GM10248 (cell line): Measurements from ENCODE around the gene LHPP.

Experiments used
- CTCF ChIA-PET: fragments of 300-600 bp; sonication (Branson Sonifier 250); formaldehyde crosslinking; extraction: SDS; loops from one replicate; lab custom pipeline; 2021; ENCODE audit warnings: antibody characterized with exemption; lab: Yijun Ruan, JAX
- POLR2A ChIA-PET: fragments of 350-650 bp; sonication (Branson Sonifier 250); formaldehyde crosslinking; extraction: SDS; loops from one replicate; lab custom pipeline; 2020; ENCODE audit warnings: antibody characterized with exemption; lab: Yijun Ruan, JAX
- DNase-seq: peaks from one replicate; pipeline ENCODE4 v3.0.0; 2012; ENCODE audit errors: extremely low spot score
- TF ChIP-seq, protein P1 (sequence below): IDR thresholded peaks from 2 replicates; pipeline ENCODE4 v1.5.1; 2012; ENCODE audit warnings: mild to moderate bottlenecking, low read depth; ENCODE audit errors: extremely low read depth, missing control alignments, control extremely low read depth

The LHPP gene

DNA sequence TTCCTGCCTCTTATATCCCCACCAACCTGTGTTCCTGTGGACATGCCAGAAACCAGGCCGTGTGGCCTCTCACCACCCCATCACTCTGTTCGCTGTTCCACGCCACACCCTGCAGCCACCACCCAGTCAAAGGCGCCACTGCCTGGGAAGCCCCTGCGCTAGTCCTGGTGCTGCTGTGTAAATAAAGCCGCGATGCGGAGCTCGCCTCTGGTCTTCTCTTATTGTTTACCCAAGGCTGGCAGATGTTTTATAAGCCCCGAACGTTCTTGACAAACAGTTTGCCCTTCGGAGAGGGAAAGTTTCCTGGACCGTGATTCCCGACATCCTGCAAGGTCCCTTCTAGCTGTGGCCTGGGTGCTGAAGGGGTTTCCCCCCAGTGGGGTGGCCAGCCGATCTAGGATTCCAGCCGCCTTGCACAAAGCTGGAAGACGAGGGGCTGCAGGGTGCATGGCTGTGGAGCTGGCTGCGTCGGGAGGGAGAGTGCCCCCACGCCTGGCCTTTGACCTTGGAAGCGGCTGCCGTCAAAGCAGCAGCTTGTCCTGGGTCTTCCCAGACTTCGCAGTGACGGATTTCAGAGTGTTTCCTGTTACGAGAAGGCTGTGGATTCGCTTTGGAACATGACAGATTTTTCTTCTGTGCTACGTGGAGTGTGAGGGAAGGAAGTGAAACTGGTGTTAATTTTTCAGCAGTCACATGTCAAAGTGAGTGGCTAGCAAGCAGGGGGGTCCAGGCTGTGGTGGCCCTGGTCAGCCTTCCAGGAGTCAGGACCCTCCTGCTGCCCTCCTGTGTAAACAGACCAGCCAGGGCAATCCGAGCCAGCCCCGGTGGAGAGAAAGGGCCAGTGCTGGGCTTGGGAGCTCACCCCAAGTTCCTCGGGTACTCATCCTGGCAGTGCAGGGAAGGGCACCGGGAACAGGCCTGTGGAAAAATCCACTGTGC lies 61.6 kb downstream of the LHPP start:
- ChIA-PET CTCF (interaction anchor here (1.3 to 1.5 kb wide), 2 partner anchors 218 to 304 kb away, joined by 4 read pairs; no protein-coding TSS in a partner anchor), POLR2A (no interaction called here)
- TF ChIP-seq, protein P1, sequence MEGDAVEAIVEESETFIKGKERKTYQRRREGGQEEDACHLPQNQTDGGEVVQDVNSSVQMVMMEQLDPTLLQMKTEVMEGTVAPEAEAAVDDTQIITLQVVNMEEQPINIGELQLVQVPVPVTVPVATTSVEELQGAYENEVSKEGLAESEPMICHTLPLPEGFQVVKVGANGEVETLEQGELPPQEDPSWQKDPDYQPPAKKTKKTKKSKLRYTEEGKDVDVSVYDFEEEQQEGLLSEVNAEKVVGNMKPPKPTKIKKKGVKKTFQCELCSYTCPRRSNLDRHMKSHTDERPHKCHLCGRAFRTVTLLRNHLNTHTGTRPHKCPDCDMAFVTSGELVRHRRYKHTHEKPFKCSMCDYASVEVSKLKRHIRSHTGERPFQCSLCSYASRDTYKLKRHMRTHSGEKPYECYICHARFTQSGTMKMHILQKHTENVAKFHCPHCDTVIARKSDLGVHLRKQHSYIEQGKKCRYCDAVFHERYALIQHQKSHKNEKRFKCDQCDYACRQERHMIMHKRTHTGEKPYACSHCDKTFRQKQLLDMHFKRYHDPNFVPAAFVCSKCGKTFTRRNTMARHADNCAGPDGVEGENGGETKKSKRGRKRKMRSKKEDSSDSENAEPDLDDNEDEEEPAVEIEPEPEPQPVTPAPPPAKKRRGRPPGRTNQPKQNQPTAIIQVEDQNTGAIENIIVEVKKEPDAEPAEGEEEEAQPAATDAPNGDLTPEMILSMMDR = no peak
- DNase-seq = no peak

DNA sequence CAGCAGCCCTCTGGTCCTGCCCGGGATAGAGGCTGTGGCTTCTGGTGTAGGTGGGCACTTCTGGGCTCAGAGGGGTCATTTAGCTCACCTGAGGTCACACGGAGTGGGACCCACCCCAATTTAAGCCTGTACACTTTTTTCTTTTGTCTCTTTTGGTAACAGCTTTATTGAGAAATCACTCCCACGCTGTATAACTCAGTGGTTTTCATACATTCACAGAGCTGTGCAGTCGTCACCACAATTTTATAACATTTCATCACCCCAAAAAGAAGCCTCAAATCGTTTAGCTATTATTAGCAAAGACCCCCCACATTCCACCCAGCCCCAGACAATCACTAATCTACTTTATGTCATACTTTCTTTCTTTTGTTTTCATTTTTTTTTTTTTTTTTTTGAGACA lies 62.3 kb downstream of the LHPP start:
- DNase-seq = no peak
- CTCF ChIA-PET = interaction anchor here (1.3 to 1.5 kb wide), 2 partner anchors 217 to 303 kb away, joined by 4 read pairs; no protein-coding TSS in a partner anchor
- POLR2A ChIA-PET = no interaction called here
- TF ChIP-seq, protein P1 = no peak

GRCh38 chr10:124524991-124525653 lies 63.5 kb downstream of the LHPP start:
- no peak for DNase-seq
- TF ChIP-seq, protein P1 = no peak
- ChIA-PET POLR2A (no interaction called here), CTCF (no interaction called here)

- CTCF ChIA-PET = interaction anchor here (0.7 kb wide), 1 partner anchor 216 kb away, joined by 3 read pairs; no protein-coding TSS in a partner anchor
- TF ChIP-seq, protein P1 = no peak
- POLR2A ChIA-PET = no interaction called here
- no peak for DNase-seq
Measured at GRCh38 chr10:124525751-124526600, 64.4 kb downstream of the LHPP start.

DNA sequence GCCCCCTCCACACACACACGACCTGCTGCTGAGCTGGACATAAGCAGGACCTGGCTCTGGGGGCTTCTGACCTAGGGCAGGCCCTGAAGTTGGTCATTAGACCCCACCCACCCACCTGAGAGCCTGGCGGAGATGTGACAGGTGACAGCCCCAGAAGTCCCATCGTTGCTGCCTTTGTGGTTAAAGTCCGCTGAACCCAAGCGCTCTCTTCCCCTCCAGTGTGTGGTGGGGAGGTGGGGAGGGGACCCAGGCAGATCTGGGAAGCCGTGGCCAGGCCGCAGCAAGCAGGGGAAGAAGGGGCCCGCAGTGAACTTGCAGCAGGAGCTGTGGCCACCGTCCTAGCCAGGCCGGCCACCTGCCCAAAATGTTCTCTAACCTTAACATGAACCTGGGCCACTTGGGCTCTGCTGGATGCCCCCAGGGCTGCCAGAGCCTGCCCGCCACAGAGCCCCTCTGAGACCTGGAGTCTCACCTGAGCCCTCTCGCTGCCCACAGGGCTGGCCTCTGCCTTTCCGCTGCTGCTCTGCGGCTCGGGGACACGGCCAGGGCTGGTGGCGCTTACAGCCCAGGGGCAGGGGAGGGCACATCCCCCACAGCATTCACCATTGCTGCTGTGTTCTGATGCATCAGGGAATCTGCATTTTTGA lies 65.1 kb downstream of the LHPP start:
- TF ChIP-seq, protein P1 = no peak
- ChIA-PET CTCF (interaction anchor here (1.1 kb wide), 1 partner anchor 13 kb away, joined by 4 read pairs; no protein-coding TSS in a partner anchor), POLR2A (no interaction called here)
- no peak for DNase-seq
